ENCODE results near the gene GAREM1.

GRCh38 chr18:32337821-32338220 lies 132.9 kb downstream of the GAREM1 start:
- TF ChIP-seq POLR2AphosphoS5 (IDR thresholded peaks at IDR 0.05; ENCODE audit: low read depth, low read length), result no peak
- TF ChIP-seq POLR2A (IDR thresholded peaks at IDR 0.05; ENCODE audit: low read depth, low read length), result no peak
- no peak for TF ChIP-seq TAF1 (IDR thresholded peaks at IDR 0.05; ENCODE audit: borderline replicate concordance, low read depth, low read length)
